ENCODE measurements around the gene PSAT1.
A peak's percentile ranks its signal among the peaks of the same experiment; 100 is the strongest.

PSAT1 gene

GRCh38 chr9:78292716-78293497, 4.0 kb upstream of the PSAT1 start:
- no peak for DNase-seq

- DNase-seq, result no peak
These were observed 2.4 kb upstream of the PSAT1 start for GRCh38 chr9:78294290-78295176.

- no peak for DNase-seq
These were observed 1.7 kb upstream of the PSAT1 start for GRCh38 chr9:78295177-78295575.

- DNase-seq, result no peak
These were observed 1.2 kb upstream of the PSAT1 start for GRCh38 chr9:78295731-78296130.

- DNase-seq, result no peak
These were observed 578 bp upstream of the PSAT1 start for GRCh38 chr9:78296201-78296892.

- no peak for DNase-seq
These were observed 692 bp downstream of the PSAT1 start for GRCh38 chr9:78297672-78297961.

- DNase-seq, result peak; percentile 25
These were observed 1.3 kb downstream of the PSAT1 start for GRCh38 chr9:78298046-78298765.

- DNase-seq, result no peak
These were observed 3.3 kb downstream of the PSAT1 start for GRCh38 chr9:78300209-78300608.

GRCh38 chr9:78301466-78301865, 4.5 kb downstream of the PSAT1 start:
- no peak for DNase-seq

GRCh38 chr9:78303377-78304062, 6.6 kb downstream of the PSAT1 start:
- DNase-seq, result no peak

GRCh38 chr9:78304357-78304756, 7.4 kb downstream of the PSAT1 start:
- DNase-seq, result no peak

- DNase-seq, result no peak
These were observed 9.5 kb downstream of the PSAT1 start for GRCh38 chr9:78306222-78307076.

GRCh38 chr9:78307360-78307759, 10.4 kb downstream of the PSAT1 start:
- DNase-seq, result no peak

- DNase-seq, result no peak
These were observed 12.1 kb downstream of the PSAT1 start for GRCh38 chr9:78309066-78309465.

- no peak for DNase-seq
These were observed 14.2 kb downstream of the PSAT1 start for GRCh38 chr9:78311075-78311474.

- no peak for DNase-seq
These were observed 15.1 kb downstream of the PSAT1 start for GRCh38 chr9:78311886-78312524.

- DNase-seq, result no peak
These were observed 17.6 kb downstream of the PSAT1 start for GRCh38 chr9:78314550-78314949.

- DNase-seq, result no peak
These were observed 18.3 kb downstream of the PSAT1 start for GRCh38 chr9:78314953-78315870.

GRCh38 chr9:78316166-78316892, 19.4 kb downstream of the PSAT1 start:
- no peak for DNase-seq

Measured in stimulated activated CD4-positive, alpha-beta T cell treated with anti-CD3 and anti-CD28 coated beads, Interleukin-12 subunit alpha, Interleukin-12 subunit beta, amount 100 ng/mL, for 4 hours (primary cell).